GM18511 (cell line): ENCODE measurements around the gene NAA16.
"Not testable (repeated sequence)": the region's sequence is repeated elsewhere in the genome, so short reads cannot be mapped to it uniquely, and the experiment has no call there.

Experiments
- ATAC-seq: cut with Tn5 transposase; IDR thresholded peaks from one replicate; pipeline ENCODE4 v1.9.1; 2021; ENCODE audit warnings: mild to moderate bottlenecking, moderate library complexity; ENCODE audit not compliant: unreplicated experiment

The NAA16 gene

DNA sequence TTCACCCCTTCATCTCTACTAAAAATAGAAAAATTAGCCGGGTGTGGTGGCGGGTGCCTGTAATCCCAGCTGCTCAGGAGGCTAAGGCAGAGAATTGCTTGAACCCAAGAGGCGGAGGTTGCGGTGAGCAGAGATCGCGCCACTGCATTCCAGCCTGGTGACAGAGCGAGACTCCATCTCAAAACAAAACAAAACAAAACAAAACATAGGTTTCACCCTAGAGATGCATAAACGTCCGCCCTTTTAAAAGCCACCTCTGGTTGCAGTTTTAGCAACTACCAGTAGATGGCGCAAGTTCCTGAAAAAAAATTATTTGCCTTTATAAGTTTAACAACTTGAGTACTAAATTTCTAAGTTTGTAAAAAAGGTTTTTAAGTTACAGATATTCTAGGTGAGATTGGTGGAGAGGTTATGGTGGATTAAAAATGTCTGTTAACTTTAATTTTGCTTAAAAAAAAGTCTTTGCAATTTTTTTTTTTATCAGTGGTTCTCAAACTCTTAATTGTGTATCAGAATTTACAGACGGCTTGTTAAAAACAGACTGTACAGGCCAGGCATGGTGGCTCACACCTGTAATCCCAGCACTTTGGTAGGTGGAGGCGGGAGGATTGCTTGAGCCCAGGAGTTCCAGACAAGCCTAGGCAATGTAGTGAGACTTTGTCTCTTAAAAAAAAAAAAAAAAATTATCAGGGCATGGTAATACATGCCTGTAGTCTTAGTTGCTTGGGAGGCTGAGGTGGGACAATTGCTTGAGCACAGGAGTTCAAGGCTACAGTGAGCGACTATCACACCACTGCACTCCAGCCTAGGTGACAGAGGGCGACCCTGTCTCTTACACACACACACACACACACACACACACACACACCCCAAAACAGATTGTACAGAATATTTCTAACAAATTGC lies 42.1 kb downstream of the NAA16 start:
- no peak for ATAC-seq

DNA sequence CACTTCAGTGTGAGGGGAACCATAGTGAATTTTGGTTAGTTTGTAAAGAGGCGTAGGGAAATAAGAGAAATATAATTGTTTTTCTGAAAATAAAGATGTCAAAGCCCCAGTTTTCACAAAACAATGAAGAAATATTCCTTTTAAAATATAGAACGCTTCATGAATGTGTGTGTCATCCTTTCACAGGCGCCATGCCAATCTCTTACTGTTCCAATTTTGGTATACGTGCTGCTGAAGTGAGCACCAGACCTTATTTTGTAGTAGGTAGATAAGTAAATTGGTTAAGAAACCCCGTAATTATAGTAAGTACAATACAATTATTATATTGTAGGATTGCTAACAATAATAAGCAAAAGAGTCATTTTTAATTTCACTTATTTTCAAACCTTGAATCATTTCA lies 43.3 kb downstream of the NAA16 start:
- no peak for ATAC-seq

DNA sequence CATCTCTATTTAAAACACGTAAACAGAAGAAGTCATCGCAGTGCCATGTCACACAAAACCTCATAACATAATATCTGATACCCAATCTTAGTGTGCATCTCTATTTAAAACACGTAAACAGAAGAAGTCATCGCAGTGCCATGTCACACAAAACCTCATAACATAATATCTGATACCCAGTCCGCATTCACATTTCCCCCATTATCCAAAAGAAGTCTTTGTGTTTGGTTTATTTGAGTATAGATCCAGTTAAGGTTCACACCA lies 45.2 kb downstream of the NAA16 start:
- ATAC-seq: not testable (repeated sequence)

DNA sequence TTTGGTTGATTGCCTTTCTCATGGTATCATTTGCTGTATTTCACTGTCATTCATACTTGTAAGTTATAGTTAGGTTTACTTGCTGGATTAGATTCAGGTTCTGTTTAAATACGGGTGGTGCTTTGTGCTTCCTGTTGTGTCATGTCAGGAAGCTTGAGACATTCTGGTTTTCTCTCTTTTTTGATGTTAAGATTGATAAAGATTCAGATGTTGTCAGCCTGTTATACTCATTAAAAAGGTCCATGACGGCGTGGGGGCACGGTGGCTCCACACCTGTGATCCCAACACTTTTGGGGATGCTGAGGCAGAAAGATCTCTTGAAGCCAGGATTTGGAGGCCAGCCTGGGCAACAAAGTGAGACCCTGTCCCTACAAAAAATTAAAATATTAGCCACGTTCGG lies 45.7 kb downstream of the NAA16 start:
- ATAC-seq: no peak

DNA sequence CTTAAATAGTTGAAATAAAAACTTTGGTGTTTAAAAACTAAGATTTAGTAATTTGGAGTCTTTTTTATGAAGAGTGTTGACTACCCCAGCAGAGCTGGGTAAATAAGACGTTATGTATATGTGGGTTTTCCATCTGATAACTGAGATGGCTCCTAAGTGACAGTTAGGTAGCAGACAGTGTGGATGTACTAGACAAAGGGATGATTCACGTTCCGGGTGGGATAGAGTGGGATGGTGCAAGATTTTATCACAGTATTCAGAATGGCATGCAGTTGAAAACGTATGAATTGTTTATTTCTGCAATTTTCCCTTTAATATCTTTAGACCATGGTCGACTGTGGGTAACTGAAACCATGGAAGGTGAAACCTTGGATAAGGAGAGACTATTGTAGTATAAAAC lies 50.4 kb downstream of the NAA16 start:
- no peak for ATAC-seq

DNA sequence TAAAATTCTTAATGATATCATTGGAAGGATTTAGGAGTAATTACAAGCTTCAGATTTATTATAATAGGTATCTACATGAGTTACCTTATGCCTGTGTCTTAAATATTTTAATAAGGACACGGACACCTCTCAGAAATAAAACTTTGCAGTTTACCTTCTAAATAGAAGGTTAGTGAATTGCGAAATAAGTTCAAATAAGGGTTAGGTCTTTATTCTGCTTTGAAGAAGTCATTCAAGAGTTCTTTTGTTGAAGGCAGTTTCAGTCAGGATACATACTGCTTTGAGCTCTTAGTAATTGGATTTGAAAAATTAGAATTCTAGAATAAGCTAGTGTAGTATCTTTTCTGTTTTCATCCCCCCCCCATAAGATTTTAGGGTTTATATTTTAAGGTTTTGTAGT lies 53.0 kb downstream of the NAA16 start:
- no peak for ATAC-seq

DNA sequence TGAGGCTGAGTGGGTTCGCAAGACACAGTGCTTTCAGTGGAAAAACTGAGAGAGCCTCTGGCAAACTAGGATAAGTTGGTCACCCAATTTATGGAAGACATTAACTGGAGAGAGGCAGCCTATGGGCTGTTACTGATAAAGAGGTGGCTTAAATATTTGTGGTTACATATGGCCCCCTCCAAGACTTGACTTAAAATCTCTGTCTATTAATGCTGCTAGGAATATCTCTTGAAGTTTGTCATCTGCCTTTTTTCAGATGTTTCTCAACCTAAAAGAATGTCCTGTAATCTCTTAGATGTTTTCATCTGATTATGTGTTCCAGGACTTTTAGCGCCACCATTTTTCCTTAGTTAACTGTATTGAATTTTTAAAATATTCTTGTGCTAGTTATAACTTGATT lies 54.6 kb downstream of the NAA16 start:
- no peak for ATAC-seq

DNA sequence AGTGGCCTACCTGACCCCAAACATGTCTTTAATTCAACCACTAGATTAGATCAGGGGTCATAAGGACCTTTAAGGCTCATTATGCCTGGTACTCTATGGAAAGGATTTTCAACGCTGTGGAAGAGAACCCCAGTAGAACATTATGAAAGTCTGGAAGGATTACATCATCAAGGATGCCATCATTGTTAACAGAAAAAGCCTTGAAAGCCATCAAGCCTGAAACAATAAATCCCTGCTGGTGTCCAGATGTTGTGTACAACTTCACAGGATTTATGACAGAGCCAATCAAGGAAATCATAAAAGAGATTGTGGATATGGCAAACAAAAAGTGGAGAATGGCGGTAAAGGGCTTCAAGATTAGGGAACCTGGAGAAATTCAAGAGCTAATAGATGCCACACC lies 59.7 kb downstream of the NAA16 start:
- no peak for ATAC-seq

DNA sequence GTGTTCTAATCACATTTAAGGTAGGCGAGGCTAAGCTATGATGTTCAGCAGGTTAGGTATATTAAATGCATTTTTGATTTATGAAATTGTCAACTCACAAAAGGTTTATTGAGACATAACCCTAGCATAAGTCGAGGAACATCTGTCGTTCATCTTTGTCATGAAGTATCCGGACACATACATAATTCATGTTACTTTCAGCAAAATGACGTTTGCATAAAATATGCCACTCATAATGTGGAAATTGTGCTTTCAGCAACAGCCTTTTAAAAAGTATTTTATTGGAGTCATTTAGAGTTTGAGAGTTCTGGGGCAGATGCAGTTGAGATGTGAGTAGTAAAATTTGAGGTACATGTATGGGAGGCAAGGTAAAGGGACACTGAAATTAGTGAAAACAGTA lies 66.4 kb downstream of the NAA16 start:
- ATAC-seq: no peak

DNA sequence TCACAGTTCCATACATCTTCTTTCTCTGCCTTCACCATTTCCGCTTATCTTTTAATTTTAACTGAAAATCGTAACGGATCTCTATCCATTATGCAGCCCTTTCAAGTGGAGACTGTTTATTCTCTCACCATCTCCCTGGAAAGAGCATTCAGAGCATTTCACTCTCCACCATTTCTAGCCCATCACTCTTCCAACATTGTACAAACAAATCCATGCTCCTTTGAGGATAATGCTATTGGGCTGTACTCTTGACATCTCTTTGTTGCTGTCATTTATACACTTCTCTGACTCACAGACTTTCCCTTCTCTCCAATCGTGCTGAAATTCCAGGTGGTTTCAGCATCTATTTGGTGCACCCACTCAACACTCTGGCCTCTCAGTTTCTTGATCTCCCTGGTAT lies 71.4 kb downstream of the NAA16 start:
- no peak for ATAC-seq

DNA sequence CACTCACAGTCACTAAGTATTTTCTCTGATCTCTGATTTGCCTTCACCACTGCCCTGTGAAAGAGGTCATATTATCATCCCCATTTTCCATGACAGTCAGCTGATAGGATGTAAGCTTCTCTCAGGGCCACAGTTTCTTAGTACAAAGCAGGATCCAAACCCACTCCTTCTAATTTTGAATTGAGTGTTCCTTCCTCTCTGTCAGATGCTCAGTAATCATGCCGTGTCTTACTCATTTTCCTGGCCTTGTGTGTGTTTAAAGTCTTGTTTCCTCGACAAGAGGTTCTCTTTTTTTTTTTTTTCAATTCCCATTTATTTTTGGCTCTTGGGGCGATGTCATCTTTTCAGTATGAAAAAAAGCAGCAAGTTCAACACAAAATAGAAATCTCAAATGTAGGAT lies 72.3 kb downstream of the NAA16 start:
- ATAC-seq: no peak

DNA sequence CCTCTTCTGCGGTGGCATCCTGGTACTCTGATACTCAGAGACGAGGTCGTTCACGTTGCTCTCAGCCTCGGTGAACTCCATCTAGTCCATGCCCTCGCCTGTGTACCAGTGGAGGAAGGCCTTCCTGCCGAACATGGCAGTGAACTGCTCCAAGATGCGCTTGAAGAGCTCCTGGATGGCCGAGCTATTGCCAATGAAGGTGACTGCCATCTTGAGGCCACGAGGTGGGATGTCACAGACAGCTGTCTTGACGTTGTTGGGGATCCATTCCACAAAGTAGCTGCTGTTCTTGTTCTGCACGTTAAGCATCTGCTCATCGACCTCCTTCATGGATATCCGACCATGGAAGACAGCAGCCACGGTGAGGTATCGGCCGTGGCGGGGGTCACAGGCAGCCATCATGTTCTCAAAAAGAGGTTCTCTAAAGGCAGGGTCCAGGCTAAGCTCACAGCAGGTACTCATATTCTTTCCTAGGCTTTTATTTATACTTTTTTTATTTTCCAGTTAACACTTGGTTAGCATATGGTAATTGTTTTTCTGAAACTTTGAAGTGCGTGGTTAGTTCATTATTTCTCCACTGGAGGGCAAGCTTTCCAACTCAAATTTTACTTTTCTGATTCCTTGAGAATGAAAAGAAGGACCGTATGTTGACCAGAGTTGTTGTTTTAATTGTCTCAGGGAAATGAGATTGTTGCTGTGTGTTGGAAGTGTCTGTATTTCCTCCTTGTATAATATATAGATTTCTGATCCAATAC lies 73.9 kb downstream of the NAA16 start:
- no peak for ATAC-seq

DNA sequence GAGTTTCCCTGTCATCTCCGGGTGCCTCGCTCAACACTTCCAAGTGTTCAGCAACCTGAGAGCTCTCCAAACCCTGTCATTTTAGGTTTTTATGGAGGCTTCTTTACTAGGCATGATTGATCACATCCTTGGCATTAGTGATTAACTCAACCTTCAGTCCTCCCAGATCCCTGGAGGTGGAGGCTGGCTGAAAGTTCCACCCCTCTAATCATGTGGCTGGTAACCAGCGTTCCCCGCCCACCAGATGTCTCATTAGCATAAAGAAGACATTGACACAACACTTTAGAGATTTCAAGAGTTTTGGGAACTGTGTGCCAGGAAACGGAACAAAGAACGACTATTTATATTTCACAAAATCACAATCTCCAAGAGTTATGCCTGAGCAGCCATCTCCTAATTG lies 75.1 kb downstream of the NAA16 start:
- ATAC-seq: no peak

DNA sequence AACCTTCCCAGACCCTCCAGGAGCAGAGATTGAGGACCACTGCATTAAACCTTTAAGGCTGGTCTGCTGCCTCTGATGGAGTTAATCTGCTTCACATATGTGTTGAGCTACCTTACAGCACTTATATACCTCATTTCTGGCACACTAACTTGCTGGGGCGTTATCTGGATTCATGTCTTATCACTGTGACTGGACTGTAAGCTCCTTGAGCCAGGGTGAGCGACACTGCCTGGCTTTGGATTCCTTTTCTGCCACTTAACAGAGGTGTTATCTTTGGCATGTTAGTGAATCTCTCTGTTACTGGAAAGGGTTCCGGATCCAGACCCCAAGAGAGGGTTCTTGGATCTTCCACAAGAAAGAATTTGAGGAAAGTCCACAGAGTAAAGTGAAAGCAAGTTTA lies 76.5 kb downstream of the NAA16 start:
- no peak for ATAC-seq

DNA sequence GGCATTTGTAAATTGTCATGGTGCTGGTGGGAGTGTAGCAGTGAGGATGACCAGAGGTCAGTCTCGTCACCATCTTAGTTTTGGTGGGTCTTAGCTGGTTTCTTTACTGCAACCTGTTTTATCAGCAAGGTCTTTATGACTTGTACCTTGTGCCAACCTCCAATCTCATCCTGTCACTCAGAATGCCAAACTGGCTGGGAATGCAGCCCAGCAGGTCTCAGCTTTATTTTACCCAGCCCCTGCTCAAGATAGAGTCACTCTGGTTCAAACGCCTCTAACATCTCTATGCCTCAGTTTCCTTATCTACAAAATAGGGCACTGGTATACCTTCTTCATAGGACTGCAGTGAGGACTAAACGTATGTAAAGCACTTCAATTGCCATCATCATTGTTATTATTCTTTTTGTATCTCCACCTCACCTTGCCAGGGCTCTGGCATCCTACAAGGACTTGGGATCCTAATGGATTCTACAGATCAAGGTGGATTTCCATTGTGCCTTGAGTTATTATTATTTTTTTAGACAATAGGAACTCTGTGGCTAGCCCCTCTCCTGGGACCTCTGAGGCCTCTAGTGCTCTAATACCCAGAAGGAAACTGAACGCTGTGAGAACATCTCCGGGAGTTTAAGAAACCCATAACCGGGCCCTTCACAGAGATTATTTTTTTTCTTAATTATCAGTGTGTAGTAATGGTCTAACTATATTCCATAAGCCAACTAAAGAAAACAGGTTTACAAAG lies 77.2 kb downstream of the NAA16 start:
- ATAC-seq: no peak

DNA sequence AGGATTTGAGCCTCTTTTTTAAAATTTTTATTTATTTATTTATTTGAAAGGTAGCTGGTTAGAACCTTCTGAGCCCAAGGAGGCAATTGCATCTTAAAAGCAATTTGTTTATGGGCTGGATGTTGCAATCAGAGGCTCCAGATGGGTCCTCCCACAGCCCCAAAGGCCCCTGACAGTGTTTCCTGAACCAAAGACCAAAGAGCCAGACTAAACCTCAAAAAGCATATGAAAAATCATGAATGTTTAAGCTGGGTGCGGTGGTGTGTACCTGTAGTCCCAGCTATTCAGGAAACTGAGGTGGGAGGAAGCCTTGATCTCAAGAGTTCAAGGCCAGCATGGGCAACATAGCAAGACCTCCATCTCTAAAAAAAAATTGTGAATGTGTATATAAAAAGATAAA lies 78.5 kb downstream of the NAA16 start:
- no peak for ATAC-seq

DNA sequence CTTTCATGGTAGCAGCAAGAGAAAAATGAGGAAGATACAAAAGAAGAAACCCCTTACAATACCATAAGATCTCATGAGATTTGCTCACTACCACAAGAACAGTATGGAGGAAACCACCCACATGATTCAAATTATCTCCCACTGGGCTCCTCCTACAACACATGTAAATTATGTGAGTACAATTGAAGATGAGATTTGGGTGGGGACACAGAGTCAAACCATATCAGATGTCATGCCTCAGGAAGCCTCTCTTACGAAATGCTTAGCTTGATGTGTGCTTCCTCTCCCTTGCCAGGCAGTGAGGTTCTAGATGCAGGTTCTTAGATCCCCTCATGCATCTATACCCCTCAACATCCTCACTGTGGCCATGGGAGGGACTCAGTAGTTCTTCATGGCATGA lies 83.1 kb downstream of the NAA16 start:
- no peak for ATAC-seq

DNA sequence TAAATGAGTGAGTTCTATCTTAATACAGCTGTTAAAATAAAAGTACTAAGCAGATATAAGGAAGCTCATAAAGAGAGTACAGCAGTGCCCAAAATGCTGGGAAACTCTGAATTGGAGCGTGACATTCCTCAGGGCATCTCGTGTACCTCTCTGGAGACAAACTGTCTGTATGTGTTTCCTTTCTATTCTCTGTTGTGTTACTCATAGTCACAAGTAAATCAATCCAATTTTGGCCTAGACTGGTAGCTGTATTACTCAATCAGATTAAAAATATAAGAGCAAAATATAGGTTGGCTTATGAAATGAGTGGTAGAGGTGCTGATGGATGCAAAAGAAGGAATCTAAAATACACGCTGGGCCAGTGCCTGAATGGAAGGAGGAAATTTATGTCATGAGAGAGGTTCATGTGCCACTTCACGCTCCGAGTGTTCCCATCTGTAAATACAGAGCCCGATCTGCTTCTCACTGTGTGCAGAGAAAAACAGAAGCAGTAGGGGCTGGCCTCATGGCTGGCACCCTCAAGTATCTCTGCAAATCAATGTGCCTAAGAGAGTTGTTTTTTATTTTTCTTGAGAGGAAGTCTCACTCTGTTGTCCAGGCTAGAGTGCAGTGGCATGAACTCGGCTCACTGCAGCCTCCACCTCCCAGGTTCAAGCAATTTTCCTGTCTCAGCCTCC lies 87.6 kb downstream of the NAA16 start:
- no peak for ATAC-seq

DNA sequence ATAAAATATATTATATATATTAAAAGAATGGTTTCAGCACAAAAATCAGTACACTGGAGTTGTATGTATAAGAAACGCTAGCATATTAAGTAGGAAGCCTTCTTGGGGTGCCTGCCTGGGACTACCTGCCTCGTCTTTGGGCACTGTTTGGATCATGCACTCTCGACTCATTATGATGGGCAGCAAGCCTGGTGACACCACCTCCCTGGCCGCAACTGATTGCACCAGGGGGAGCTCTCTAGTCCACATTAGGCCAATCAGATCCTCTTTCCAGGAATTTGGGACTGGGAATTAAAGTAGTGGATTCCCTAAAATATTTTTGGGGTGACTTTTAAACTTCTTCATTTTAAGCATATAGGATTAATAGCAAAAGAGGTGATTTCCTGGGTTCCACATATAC lies 90.3 kb downstream of the NAA16 start:
- no peak for ATAC-seq

DNA sequence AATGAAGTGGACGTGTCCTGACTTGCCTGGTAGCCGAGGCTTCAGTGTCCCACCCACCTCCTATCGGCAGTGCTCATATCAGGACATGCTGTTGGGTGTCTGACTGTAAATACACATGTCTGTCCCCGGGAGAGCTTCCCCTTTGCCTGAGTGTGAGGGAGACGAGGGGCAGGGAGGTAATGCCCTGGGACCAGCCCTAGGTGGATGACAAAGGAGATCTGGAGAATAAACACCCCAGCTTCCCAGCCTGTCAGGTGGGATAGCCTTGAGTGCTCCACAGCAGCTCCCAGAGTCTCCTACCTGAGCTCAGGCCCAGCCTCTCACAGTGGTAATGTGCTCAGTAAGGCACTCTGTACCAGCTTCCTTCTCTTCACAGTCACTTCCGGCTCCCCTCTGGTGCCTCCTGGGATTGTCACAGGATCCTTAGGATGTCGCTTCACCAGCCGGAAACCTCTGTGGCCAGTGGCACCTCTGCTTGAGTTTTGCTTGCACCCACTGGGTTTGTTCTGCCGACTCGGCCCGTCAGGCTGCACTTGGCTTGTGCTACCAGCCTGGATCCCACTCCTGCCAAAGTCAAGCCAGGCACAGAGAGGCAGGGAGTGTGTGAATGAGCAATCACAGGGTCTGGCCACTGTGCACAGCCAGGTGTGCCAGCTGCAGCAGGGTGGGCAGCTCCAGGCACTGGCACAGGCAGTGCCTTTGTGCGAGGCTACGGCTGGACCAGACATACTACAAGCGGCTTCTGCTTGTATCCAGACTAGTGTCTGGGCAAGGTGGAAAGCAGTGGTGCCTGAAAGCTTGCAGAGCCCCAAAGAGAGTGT lies 91.8 kb downstream of the NAA16 start:
- ATAC-seq: no peak

DNA sequence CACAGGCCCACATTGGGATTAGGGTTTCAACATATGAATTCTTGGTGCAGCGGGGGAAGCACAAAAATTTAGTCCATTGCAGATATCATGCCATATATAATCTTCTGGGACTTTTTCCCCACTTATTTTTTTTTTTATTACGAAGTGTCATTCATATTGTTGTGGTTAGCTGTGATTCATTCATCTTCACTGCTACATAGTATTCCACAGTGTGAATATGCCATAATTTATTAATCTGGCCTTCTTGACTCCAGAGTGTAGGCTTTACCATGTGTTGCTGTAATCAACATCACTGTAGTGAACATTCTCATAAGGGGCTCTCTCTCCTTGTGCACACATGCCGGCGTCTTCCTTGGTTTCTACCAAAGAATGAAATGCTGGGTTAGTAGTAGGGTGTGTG lies 92.9 kb downstream of the NAA16 start:
- ATAC-seq: no peak
